Stimulated activated CD4-positive, alpha-beta T cell treated with anti-CD3 and anti-CD28 coated beads, Interleukin-4, amount 100 ng/mL, for 48 hours (primary cell): ENCODE measurements around the gene HMGA1.

Experiments
- DNase-seq, 2 donors: peaks; one replicate each; pipeline ENCODE4 v3.0.0-alpha.2; 2020; ENCODE audit warnings: low read depth in 2 of 2

The HMGA1 gene

DNA sequence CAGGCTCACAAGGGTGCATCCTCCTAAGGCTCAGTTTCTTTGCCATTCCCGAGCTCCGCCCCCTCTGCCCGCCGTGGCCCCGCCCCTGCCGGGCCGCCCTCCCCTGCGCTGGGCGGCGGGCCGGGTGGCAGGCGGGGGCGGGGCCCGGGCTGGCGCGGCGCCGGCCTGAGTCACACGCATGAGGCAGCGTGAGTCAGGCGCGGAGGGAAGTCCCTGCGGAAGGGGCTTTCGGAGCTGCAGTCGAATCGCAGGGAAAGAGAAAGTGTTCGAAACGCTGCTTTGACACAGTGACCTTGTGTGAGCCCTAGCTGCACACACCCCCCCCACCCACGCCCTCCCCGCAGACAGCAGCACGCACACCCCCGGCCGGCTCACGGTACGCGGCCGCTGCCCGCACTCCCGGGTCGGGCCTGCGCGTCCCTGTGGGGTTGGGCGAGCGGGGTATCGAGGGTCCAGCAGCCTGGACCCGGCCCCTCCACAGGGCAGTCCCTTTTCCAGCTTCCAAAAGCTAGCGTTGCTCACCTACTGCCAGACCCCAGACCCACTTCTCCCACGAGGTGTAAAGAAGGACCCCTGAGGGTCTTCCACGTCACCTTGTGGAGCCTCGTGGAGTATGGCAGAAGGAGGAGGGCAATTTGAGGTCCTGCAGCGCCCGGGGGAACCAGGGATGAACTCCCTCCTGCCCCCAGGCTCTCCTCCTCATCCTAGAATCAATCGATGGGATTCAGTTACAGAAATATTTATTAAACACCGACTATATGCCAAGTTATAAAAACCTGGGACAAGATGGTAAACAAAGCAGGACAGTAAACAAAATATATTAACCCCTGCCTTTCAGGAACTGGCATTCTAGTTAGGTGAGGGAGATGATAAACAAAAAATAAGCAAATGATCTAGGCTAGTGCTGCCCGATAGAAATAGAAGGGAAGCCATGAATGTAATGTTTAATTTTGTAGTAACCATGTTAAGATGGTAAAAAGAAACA is 12.4 kb upstream of the HMGA1 start:
- DNase-seq: peak; percentile 91 to 93

DNA sequence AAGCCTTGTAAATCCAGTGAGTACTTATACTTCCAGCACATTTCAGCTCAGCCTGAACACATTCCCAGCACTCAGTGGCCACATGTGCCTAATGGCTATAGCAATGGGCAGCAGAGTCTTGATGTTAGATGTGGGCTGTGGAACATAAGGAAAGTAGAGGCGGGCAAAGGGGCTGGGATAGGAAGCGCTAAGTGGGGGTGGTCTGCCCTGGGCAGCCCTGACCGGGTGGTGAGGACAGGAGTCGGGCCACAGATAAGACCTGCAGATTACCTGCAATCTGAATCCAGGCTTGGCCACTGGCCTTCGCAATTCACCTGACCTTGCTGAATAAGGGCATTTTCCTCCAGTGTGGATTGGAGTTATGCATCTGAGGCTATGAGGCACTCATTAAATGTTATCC is 11.1 kb upstream of the HMGA1 start:
- no peak for DNase-seq

DNA sequence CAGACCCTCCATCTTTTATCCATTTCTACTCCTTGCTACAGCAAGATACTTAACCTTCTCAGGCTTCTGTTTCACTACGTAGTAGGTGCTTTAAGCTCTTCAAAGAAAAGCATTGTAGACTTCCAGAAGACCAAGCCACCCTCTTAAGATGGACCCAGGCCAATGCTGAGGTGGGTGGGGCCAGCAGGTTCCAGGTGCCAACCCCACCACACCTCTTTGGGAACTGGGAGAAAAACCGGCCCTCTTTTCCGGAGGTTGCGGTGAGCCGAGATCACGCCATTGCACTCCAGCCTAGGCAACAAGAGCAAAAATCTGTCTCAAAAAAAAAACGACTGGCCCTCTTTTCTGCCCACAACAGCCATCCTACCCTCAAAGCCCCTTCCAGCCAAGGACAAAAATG is 10.6 kb upstream of the HMGA1 start:
- DNase-seq: no peak

DNA sequence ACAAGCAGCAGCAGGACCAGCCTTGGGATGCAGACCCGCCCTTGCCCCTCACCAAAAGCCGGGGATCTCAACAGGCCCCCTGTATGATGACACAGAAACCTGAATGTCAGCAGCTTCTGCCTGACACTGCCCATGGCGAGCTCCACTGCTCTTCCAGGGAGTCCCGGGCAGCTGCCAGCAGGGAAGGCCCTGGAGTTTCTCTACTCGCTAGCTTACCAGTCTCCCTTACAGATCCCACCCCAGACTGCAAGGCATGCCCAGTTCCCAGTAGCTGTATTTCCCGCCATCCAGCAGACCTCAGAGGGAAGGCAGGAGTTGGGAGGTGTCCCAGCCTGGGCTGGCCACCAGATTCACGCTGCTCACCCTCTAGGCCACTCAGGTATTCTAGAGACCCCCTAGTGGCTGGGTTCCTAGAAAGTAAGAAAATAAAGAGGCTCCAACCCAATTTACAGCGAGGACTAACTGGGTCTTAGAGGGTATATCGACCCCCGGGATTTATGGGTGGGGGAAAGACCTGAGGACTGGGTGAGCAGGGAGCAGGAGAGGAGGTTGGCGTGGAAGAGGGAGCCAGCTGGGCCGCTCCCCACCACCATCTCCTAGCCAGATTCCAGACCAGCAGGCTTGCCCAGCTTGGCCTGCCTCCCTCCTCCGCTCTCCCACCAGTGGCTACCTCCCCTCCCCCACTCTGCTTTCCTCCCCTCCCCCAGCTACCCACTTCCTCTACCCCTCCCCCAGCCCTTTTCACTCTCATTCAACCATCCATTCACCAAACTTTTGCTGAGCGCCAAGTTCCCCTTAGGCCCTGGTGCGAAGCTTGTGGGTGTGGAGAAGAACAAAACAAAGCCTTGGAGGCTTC is 9.7 kb upstream of the HMGA1 start:
- no peak for DNase-seq

DNA sequence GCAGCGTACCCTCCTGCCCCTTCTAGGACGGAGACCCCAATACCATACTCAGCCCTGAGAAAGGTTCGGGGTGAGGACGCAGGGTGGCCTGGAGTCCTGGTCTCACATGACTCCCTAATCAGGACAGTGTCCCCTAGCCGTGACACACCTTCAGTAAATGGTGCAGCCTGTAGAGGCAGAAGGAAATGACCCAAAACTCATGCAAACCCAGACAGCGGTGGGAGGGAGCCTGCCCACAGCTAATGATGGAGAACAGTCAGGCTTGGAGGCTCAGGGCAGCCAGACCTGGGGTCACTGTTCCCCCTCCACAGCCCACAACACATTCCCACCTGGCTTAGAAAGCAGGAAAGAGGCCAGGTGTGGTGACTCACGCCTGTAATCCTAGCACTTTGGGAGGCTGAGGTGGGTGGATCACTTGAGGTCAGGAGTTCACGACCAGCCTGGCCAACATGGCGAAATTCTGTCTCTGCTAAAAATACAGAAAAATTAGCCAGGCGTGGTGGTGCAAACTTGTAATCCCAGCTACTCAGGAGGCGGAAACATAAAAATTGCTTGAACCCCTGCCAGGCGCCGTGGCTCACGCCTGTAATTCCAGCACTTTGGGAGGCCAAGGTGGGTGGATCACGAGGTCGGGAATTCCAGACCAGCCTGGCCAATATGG is 8.8 kb upstream of the HMGA1 start:
- DNase-seq: no peak

DNA sequence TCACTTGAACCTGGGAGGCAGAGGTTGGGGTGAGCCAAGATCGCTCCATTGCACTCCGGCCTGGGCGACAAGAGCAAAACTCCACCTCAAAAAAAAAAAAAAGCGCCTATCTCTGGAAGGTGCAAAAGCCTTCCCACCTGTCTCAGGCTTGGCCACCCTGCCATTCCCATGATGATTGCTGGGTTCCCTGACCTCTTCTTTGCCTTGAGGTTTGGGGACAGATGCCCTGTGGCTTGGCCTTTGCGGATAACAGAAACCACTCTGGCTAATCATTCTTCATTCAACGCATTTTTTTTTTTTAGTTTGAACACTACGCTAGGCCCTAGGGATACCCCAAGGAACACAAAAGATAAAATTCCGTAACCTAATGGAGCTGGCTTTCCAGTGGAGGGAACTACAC is 6.8 kb upstream of the HMGA1 start:
- no peak for DNase-seq

DNA sequence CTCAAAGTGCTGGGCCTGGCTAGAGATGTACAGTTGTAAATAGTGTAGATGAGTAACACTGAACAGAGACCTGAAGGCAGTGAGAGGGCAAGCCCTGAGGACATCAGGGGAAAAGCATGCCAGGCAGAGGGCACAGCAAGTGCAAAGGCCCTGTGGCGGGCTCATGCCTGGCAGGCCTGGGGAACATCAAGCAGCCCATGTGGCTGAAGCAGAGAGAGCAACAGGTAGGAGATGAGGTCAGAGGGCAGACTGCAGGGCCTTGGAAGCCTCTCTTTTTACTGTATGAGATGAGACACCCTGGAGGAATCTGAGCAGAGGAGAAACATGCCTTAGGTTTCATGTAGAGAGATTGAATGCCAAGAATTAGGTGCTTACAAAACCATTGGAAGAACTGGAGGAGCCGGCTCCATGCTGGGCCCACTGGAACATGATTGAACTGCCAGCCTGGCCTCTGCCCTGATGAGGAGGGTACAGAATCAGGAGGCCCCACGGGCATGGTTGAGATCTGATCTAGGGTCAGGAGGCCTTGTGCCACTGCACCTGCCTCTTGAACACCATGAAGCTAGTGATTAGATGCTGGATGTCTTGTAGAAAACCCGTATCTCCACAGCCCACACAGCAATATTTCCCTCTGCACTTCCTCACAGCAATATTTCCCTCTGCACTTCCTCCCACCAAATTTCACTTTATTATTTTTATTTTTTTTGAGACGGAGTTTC is 5.9 kb upstream of the HMGA1 start:
- no peak for DNase-seq

DNA sequence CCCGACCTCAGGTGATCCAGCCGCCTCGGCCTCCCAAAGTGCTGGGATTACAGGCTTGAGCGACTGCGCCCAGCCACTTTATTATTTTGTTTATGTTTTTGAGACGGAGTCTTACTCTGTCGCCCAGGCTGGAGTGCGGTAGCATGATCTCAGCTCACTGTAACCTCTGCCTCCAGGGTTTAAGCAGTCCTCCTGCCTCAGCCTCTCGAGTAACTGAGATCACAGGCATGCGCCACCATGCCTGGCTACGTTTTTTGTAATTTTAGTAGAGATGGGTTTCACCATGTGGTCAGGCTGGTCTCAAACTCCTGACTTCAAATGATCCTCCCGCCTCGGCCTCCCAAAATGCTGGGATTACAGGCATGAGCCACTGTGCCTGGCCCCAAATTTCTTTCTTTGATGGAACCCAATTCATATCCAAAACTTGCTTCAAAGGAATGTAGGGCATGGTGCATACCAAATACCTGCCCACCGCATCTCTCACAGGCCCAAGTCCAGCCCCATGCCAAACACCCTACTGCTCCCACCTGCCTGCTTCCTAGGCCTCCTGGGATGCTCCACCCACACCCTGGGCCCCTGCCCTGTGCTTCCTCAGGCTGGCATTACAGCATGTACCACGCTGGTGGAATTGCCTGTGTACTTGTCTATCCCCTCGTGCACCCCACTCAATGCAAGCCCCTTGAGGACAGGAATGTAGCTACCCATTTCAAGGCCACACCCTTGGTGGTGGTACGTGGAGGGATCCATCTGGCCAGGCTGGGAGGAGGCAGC is 4.9 kb upstream of the HMGA1 start:
- DNase-seq: no peak

DNA sequence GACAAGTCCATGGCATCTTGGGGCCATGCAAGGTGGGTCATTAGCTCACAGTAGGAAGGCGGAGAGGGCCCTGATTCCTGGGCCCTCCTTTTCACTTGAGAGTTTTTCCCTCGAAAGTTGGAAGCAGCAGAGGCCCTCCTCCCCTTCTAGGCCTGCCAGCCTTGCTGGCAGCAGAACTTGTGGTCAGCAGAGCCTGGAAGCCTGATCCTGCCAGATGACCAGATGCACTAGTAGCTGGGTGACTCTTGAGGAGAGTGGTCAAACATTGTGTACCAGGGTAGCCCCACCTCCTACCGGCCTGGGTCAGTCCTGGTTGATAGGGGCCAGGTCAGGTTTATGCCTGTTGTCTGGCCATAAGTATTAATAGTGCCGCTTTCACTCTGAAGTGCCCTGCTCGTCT is 3.8 kb upstream of the HMGA1 start:
- DNase-seq: no peak

DNA sequence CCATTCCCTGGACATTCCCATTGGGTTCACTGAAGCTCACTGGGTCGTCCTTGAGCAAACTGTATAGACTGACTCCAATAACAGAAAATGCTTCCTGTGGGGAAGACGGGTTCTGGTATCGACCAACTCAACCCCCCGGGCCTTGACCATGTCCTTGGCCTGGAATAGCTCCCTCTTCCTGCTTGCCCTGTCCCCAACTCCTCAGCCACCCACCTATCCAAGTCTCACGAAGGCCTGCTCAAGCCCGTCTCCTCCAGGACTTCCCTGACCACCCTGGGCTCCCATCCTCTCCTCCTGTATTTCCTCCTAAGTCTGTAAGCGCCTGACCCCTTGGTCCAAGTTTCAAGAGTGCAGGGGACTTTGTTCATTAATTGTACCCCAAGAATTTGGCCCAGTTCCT is 2.8 kb upstream of the HMGA1 start:
- DNase-seq: no peak

DNA sequence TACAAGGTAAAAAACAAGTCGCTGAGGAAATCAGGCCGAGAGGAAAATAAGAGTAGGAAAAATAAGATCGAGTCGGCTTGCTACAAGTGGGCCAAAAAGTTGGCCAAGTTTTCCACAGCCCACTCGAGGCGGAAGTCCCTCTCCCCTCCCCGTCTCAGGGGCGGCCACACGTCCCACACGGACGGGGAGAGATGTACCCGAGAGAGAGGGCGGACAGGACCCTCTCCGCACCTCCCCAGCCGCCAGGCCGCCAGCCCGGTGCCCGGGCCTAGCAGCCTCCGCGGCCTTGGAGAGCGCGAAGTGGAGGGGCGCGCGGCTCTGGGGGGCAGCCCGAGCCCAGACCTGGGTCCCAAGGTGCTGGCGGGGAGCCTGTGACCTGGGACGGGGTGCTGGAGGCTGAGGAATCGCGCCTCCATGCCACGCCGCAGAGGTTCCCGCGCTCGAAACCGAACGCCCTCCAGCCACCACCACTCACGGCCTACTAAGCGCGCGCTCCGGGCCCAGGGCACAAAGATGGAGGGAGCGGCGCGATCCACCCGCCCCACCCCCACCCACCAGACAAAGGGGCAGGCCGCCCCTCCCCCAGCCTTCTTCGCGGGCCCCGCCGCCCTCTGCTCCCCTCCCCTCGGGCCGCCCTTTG is 1.9 kb upstream of the HMGA1 start:
- DNase-seq: no peak

DNA sequence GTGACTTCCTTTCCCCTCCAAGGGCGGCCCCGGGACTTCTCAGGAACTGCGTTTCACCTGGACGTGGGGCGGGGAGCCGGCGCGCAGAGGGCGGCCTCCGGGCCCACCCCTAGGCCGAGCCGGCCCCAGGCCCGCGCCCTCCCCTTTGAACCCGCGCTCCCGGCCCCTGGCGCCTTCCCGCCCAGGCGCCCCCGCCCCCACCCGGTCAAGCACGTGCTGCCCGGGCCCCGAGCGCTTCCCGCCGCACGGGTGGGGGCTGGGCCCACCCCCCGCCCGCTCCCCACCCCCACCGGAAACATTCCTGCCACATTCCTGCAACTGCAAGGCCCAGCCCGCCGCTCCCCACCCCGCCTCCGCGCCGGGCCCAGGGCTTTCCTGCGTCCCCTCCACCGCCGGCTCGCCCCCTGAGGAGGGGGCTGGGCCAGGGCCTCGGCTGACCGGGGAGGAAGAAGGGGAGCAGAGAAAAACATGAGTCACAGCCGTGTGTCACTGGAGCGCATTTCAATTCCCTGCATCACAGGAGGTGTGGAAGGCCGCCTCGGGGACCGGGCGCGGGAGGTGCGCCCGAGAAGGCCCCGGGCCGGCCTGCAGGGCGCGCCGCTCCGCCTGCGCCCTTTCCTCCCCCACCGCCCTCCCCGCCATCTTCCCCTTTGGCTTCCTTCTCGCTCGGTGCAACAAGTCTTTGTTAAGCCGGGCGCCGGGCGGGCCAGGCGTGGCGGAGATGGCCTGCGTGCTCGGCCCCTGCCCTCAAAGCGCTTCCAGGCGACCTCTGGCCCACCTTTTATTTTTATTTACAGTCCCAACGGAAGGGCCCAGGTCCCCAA is 1.2 kb upstream of the HMGA1 start:
- DNase-seq: peak; percentile 54 to 56

DNA sequence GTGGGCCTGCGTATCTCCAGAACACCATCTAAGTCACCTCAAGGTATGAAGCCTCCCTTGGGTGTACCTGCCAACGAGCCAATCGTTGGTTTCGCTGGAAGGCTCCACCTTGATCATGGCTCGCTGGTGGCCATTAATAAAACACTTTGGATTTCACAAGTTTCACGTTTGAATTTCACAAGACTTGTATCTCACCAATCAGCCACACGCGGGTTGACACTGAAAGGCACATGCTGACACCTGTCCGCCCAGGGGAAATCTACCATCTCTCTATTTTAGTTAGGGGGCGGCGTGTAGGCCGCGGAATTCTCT is 586 bp upstream of the HMGA1 start:
- no peak for DNase-seq

DNA sequence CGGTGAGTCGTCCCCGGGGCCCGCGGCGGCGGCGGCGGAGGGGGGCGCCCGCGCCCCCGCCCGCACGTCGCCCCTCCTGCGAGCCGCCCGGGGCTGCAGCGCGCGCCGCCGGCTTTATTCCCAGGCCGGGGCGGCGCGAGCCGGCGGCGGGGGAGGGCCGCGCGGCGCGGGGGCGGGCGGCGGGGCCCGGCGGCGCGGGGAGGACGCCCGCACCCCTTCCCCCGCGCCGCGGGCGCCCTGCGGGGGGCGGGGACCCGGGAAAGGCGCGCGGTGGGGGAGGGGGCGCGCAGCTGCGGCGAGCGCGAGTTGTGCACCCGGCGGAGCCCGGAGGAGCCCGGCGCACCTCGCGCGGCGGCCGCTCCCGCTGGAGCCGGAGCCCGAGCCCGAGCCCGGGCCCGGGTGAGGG is 646 bp downstream of the HMGA1 start:
- no peak for DNase-seq

DNA sequence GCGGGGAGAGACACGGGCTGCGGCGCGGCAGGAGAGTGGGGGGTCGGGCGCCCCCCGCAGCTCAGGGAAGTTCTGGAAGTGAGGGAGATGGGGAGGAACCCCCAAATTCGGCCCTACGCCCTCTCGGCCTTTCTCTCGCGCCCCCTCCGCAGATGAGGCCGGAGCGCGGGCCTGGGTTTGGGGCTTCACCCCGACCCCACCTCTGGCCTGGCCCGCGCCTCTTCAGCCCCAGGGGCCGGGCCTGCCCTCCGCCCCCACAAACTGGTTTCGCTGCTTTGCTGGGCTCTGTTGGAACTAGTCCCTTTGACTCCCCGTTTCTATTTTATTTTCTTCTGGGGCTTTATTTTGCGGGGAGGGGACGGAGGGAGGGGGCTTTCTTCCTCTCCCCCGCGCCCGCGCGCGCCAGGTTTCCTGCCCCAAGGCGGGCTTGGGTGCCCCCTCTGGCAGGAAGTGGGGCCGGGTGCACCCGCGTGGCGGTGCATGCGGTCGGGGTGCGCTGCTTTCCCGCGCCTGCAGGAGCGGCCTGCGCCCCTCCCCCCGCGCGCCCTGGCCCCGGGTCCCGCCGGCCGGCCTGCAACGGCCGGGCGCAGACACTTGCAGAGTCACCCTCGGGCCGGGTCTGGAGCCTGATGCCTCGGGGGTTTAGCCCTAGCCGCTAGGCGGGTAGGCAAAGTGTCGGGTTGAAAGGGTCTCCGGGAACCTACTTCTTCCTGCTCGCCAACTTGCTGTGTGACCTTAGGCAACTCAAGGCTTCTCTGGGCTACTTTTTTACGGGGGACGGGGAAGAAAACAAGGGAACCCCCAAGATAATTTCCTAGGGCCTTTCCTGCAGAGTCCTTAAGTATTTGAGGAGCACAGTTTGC is 1.3 kb downstream of the HMGA1 start:
- peak; percentile 69 to 70 for DNase-seq

DNA sequence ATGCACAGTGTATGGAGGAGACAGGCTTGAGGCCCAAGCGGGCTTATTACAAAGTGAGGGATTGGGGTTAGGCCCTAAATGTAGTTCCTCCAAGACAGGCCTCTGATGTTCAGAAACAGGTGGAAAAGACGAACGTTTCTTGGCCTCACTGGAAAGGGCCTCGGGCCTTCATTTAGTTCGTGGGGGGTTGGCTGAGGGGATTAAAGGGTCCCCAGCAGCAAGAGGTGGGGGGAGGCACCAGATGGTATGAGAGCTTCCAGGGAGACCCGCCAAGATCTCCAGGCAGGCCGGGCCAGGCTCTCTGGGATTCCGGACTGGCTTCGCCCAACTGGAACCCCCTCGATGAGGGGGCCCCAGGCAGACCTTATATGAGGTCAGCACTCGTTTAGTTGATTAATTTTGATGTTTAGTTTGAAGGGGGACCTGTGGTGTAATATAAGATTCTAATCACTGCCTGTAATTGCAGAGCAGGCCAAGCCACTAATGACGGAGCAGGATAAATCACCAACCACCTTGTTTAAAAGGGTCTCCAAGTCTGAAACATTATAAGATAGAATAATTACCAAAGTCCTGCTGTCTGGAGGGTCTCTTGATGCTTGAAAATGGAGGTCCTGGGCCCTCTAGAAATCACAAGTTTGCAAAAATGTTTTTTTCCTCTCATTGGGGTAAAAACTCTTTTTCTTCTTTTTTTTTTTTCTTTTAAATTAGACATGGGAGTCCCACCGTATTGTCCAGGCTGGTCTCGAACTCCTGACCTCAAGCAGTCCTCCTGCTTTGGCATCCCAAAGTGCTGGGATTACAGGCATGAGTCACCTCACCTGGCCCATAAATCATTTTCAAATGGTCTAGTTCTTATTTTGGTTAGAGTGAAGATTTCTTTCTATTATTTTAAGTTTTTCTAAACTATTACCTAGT is 2.2 kb downstream of the HMGA1 start:
- DNase-seq: no peak

DNA sequence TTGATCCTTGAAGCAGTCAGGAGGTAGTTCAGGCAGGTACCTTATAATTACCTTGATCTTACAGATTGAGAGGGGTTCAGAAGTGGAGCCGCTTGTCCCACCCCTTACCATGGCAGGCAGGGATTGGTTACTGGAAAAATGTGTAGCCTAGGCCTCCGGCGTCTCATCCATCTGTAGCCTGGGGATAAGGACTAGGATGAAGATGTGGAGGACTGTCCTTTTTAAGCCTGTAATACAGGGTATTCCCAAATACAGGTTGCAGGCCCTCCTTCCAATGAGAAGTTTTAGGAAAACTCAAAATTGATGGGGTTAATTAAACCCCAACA is 2.8 kb downstream of the HMGA1 start:
- DNase-seq: no peak

DNA sequence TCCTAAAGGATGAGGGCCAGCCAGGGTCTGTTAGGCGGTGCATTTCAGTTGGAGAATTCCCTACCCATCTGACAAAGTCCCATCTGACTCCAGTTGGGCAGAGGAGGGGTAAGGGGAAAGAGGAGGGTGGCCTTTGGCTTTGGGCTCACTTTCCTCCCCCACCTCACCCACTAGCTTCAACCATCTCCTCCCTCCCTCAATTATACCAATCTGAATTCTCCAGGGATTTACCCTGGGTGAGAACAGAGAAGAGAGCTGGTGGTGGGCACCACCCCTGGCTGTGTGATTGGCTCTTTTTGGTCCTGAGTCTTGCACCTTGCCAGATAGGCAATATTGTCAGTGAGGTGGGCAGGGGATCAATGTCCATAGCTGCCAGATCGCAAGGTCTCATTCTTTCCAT is 3.2 kb downstream of the HMGA1 start:
- no peak for DNase-seq
